GM23338 (cell line): ENCODE measurements around the gene MAST4. TPM values are rescaled to one million over a fixed set of nuclear protein-coding genes. Genes with fewer than 3 reads are reported as not detected.
A peak's percentile ranks its signal among the peaks of the same experiment; 100 is the strongest.

Source experiments
- ATAC-seq: fragments of 200-7000 bp; cut with Tn5 transposase; 3 replicates; pipeline ENCODE4 v1.9.1; 2020
- DNase-seq: peaks from one replicate; pipeline ENCODE4 v3.0.0-alpha.2; 2015; ENCODE audit warnings: low spot score
- H2AFZ ChIP-seq: fragments of 200-600 bp; sonication (generic); 2 replicates; pipeline ENCODE4 v1.8.0; 2016; ENCODE audit warnings: antibody characterized with exemption, mild to moderate bottlenecking, moderate library complexity
- H3F3A ChIP-seq: fragments of 200-600 bp; sonication (generic); replicated peaks from 2 replicates; pipeline ENCODE4 v1.8.0; 2017; ENCODE audit warnings: antibody characterized with exemption, mixed run types, low read depth
- H3K27ac ChIP-seq: fragments of 200-600 bp; sonication (generic); 2 replicates; pipeline ENCODE4 v1.6.1; 2016; ENCODE audit warnings: low read depth
- H3K27me3 ChIP-seq: fragments of 200-600 bp; sonication (generic); 2 replicates; pipeline ENCODE4 v1.8.0; 2016; ENCODE audit warnings: mild to moderate bottlenecking, mixed run types, moderate library complexity; ENCODE audit not compliant: insufficient read depth
- H3K36me3 ChIP-seq: fragments of 200-600 bp; sonication (generic); 2 replicates; pipeline ENCODE4 v1.8.0; 2016; ENCODE audit warnings: mild to moderate bottlenecking; ENCODE audit not compliant: insufficient read depth
- H3K4me1 ChIP-seq: fragments of 200-600 bp; sonication (generic); 2 replicates; pipeline ENCODE4 v1.8.0; 2016; ENCODE audit warnings: mild to moderate bottlenecking, moderate library complexity; ENCODE audit not compliant: insufficient read depth
- H3K4me2 ChIP-seq: fragments of 200-600 bp; sonication (generic); 2 replicates; pipeline ENCODE4 v1.7.1; 2017; ENCODE audit warnings: mixed run types
- H3K4me3 ChIP-seq: fragments of 200-600 bp; sonication (generic); 2 replicates; pipeline ENCODE4 v1.6.1; 2016; ENCODE audit warnings: mixed run types
- H3K79me2 ChIP-seq: fragments of 200-600 bp; sonication (generic); replicated peaks from 2 replicates; pipeline ENCODE4 v1.8.0; 2017; ENCODE audit warnings: mild to moderate bottlenecking; ENCODE audit not compliant: insufficient read depth
- H3K9me2 ChIP-seq: fragments of 200-600 bp; sonication (generic); 2 replicates; pipeline ENCODE4 v1.8.0; 2017; ENCODE audit not compliant: insufficient read depth
- H4K20me1 ChIP-seq: fragments of 200-600 bp; sonication (generic); replicated peaks from 2 replicates; pipeline ENCODE4 v1.8.0; 2017; ENCODE audit warnings: mild to moderate bottlenecking; ENCODE audit not compliant: insufficient read depth
- H3K27ac Mint-ChIP-seq: 2 replicates; pipeline ENCODE4 v1.8.0; 2020; ENCODE audit warnings: inconsistent platforms, mild to moderate bottlenecking, moderate library complexity, mixed read lengths
- H3K27me3 Mint-ChIP-seq: 3 replicates; pipeline ENCODE4 v1.8.0; 2022; ENCODE audit warnings: low read depth, mild to moderate bottlenecking, moderate library complexity, mixed read lengths, inconsistent platforms; ENCODE audit not compliant: insufficient read depth, poor library complexity
- H3K36me3 Mint-ChIP-seq: 3 replicates; pipeline ENCODE4 v1.8.0; 2021; ENCODE audit warnings: low read depth, mild to moderate bottlenecking, inconsistent platforms, moderate library complexity, mixed read lengths
- H3K4me1 Mint-ChIP-seq: 3 replicates; pipeline ENCODE4 v1.8.0; 2020; ENCODE audit warnings: mild to moderate bottlenecking, inconsistent platforms, mixed read lengths
- H3K4me3 Mint-ChIP-seq: 3 replicates; pipeline ENCODE4 v1.8.0; 2021; ENCODE audit warnings: moderate library complexity, mild to moderate bottlenecking, inconsistent platforms, mixed read lengths
- H3K9me3 Mint-ChIP-seq: 3 replicates; pipeline ENCODE4 v1.8.0; 2020; ENCODE audit warnings: moderate library complexity, mild to moderate bottlenecking, inconsistent platforms, mixed read lengths
- CTCF ChIP-seq, 2 experiments: fragments of 200-600 bp in 1 of 2; sonication (generic) in 1 of 2; conservative IDR thresholded peaks; 2 replicates each; pipeline versions ENCODE4 v1.5.1 to v1.6.1; 2016 to 2017; ENCODE audit warnings: antibody characterized with exemption in 2 of 2, low read depth in 2 of 2, mild to moderate bottlenecking in 2 of 2, moderate library complexity in 1 of 2
- EZH2phosphoT487 ChIP-seq: fragments of 200-600 bp; sonication (generic); IDR thresholded peaks from one replicate; pipeline ENCODE4 v1.8.1; 2018; ENCODE audit warnings: antibody characterized with exemption; ENCODE audit not compliant: unreplicated experiment
- STAT1 ChIP-seq: IDR thresholded peaks from one replicate; pipeline ENCODE4 v1.6.1; 2016; ENCODE audit warnings: antibody characterized with exemption; ENCODE audit not compliant: unreplicated experiment
- ZNF331 ChIP-seq: fragments of 250-450 bp; sonication (Bioruptor Pico); IDR thresholded peaks from 2 replicates; pipeline ENCODE4 v1.5.0; 2020; ENCODE audit warnings: low read depth, mild to moderate bottlenecking, moderate library complexity
- ZNF462 ChIP-seq: fragments of 250-450 bp; sonication (Bioruptor Pico); IDR thresholded peaks from 2 replicates; pipeline ENCODE4 v1.5.0; 2020; ENCODE audit warnings: mild to moderate bottlenecking, moderate library complexity
- polyA plus RNA-seq: library from polyadenylated mRNA; unstranded; fragments of >200 nt; fragmentation: Nextera tagmentation; extraction: Ambion mirVana; gene quantifications from 2 replicates; pipeline ENCODE4 v1.2.1, GENCODE V29; 2016
- total RNA-seq: library from RNA; depleted of rRNA; stranded (reverse); fragments of >200 nt; shearing (Covaris generic); gene quantifications from 2 replicates; pipeline ENCODE4 v1.2.3, GENCODE V29; 2014
- TF ChIP-seq, protein P1 (sequence below): IDR thresholded peaks from 2 replicates; pipeline ENCODE4 v1.6.1; 2016; ENCODE audit warnings: antibody characterized with exemption

MAST4 gene
- total and polyA plus RNA-seq, 2 experiments from 2014 or later, result 3.6 to 8.5 TPM

- TF ChIP-seq, protein P1, sequence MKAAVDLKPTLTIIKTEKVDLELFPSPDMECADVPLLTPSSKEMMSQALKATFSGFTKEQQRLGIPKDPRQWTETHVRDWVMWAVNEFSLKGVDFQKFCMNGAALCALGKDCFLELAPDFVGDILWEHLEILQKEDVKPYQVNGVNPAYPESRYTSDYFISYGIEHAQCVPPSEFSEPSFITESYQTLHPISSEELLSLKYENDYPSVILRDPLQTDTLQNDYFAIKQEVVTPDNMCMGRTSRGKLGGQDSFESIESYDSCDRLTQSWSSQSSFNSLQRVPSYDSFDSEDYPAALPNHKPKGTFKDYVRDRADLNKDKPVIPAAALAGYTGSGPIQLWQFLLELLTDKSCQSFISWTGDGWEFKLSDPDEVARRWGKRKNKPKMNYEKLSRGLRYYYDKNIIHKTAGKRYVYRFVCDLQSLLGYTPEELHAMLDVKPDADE, result no peak
- TF ChIP-seq ZNF331 (no peak), STAT1 (no peak), ZNF462 (no peak)
Observed at GRCh38 chr5:67003685-67003934, 407.4 kb downstream of the MAST4 start (continued).

GRCh38 chr5:67003935-67004729 is 407.9 kb downstream of the MAST4 start:
- no peaks in the 10 kb centered on the region for H3K36me3 Mint-ChIP-seq
- Histone ChIP-seq H3K4me2 (peak overlapping the region; percentile 87), H2AFZ (peak overlapping the region; percentile 94), H3K36me3 (no peaks in the 10 kb centered on the region), H4K20me1 (no peaks in the 10 kb centered on the region), H3K27me3 (peaks cover 10% of the 10 kb centered on the region), H3K4me1 (peaks cover 17% of the 10 kb centered on the region), H3K4me3 (peak overlapping the region; percentile 74), H3K79me2 (no peaks in the 10 kb centered on the region), H3K9me2 (no peaks in the 10 kb centered on the region), H3K27ac (peak overlapping the region; percentile 67), H3F3A (no peaks in the 10 kb centered on the region)
- peaks cover 17% of the 10 kb centered on the region for H3K4me1 Mint-ChIP-seq
- DNase-seq (peak; percentile 90), ATAC-seq (peak; percentile 93)
- peak overlapping the region; percentile 58; the same call in 1 of the 2 replicates for H3K27ac Mint-ChIP-seq
- H3K4me3 Mint-ChIP-seq, result peak overlapping the region; percentile 93
- TF ChIP-seq EZH2phosphoT487 (no peak), CTCF (conservative IDR thresholded peaks at IDR 0.05; ENCODE audit: low read depth in 2 of 2) (0 out of 4 replicates have a peak, but pooled peaks of 1 of the 2 experiments have one; percentile 11)
- H3K9me3 Mint-ChIP-seq, result no peaks in the 10 kb centered on the region
- H3K27me3 Mint-ChIP-seq, result peaks cover 9% of the 10 kb centered on the region
